ENCODE data around the gene LIPK. TPM values are rescaled to one million over a fixed set of nuclear protein-coding genes. Genes with fewer than 3 reads are reported as not detected.
"Not testable (repeated sequence)": the region's sequence is repeated elsewhere in the genome, so short reads cannot be mapped to it uniquely, and the experiment has no call there.

The LIPK gene
- total RNA-seq, 4 donors from 2014 or later = 1.9 to 3.3 (median 2.4) TPM; not detected in 1

DNA sequence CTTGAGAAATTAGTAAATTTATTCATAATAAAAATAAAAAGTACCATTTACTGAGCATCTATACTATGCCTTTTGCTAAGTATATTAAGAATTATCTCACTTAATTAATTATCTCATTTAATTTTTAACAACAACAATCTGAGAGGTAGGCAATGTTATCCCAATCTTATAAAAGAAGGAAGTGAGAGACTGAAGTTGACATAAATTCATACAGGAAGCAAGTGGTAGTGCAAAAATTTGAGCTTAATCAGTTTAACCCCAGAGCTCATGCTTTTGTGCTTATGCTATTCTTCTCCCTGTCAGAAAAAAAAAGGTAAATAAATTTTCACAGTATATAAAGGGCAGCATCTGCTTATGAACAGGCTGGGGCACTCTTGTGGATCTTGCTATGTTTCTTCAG, 44.5 kb upstream of the LIPK start:
- TF ChIP-seq, protein P1, sequence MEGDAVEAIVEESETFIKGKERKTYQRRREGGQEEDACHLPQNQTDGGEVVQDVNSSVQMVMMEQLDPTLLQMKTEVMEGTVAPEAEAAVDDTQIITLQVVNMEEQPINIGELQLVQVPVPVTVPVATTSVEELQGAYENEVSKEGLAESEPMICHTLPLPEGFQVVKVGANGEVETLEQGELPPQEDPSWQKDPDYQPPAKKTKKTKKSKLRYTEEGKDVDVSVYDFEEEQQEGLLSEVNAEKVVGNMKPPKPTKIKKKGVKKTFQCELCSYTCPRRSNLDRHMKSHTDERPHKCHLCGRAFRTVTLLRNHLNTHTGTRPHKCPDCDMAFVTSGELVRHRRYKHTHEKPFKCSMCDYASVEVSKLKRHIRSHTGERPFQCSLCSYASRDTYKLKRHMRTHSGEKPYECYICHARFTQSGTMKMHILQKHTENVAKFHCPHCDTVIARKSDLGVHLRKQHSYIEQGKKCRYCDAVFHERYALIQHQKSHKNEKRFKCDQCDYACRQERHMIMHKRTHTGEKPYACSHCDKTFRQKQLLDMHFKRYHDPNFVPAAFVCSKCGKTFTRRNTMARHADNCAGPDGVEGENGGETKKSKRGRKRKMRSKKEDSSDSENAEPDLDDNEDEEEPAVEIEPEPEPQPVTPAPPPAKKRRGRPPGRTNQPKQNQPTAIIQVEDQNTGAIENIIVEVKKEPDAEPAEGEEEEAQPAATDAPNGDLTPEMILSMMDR (IDR thresholded peaks at IDR 0.05) = no peak
- TF ChIP-seq POLR2A (IDR thresholded peaks at IDR 0.05) = no peak

DNA sequence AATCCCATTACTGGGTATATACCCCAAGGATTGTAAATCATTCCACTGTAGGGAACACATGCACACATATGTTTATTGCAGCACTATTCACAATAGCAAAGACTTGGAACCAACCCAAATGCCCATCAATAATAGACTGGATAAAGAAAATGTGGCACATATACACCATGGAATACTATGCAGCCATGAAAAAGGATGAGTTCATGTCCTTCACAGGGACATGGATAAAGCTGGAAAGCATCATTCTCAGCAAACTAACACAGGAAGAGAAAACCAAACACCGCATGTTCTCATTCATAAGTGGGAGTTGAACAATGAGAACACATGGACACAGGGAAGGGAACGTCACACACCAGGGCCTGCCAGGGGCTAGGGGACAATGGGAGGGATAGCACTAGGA, 42.9 kb upstream of the LIPK start:
- H3K36me3 ChIP-seq; H3K27me3 ChIP-seq; H3K4me1 ChIP-seq; H3K9me3 ChIP-seq; H3K4me3 ChIP-seq; intact Hi-C loops (cut with DNase I); DNase-seq; H3K27ac ChIP-seq: not testable (repeated sequence)
- WGBS, 2 donors = 90 to 91% methylated on average over 2 of the region's 2 CpGs

More for the DNA sequence above, 44.5 kb upstream of the LIPK start:
- Histone ChIP-seq H3K9me3 (no peaks in the 10 kb centered on the region), H3K36me3 (no peaks in the 10 kb centered on the region), H3K27me3 (no peaks in the 10 kb centered on the region), H3K27ac (no peak overlapping the region), H3K4me1 (no peaks in the 10 kb centered on the region), H3K4me3 (no peak overlapping the region)
- no peak for DNase-seq
- intact Hi-C loops (cut with DNase I) = no loop called here

DNA sequence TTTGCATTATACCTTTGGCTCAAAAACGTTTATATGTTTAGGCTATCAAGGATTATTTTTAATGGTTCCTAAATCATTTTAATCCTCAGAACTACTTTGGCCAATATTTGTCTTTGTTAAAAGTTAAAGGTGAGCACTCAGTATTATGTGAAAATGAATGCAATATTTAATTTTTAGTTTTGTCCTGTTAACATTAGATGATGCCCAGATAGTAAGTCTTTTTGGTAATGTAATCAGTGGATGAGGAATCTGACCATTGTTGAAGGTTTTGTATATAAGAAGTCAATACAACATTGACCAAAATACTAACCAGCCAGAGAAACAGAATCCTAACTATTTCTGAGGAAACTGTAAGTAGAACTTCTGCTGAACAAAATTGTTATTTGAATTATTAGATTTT, 41.9 kb upstream of the LIPK start, which contains the start of gene LIPF:
TSS of gene LIPF (plus strand) at position 301 of the 400 bp plus-strand sequence. CDS start 2,856 bp downstream, outside the sequence.
- Histone ChIP-seq H3K9me3 (no peaks in the 10 kb centered on the region), H3K4me3 (no peak within 1 kb of the TSS), H3K36me3 (no peaks in the 10 kb centered on the region), H3K27ac (no peak within 1 kb of the TSS), H3K27me3 (no peaks in the 10 kb centered on the region), H3K4me1 (no peaks in the 10 kb centered on the region)
- 13 to 19% methylated on average over 1 of the region's 1 CpG for WGBS, 2 donors
- TF ChIP-seq, protein P1 (IDR thresholded peaks at IDR 0.05) = no peak
- TF ChIP-seq POLR2A (IDR thresholded peaks at IDR 0.05) = no peak
- intact Hi-C loops (cut with DNase I) = no loop called here
- DNase-seq = no peak

DNA sequence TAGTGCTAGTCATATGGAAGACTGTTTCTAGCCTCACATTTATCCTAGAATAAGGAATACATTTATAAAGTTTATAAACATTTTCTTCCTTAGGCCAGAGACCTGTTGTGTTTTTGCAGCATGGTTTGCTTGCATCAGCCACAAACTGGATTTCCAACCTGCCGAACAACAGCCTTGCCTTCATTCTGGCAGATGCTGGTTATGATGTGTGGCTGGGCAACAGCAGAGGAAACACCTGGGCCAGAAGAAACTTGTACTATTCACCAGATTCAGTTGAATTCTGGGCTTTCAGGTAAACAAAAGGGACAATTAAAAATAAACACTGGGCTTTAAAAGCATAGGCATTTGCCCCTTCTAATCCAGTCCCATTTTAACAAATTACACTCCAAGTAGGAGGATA, 37.6 kb upstream of the LIPK start:
- TF ChIP-seq, protein P1 (IDR thresholded peaks at IDR 0.05) = no peak
- TF ChIP-seq POLR2A (IDR thresholded peaks at IDR 0.05) = no peak
- no peaks in the 10 kb centered on the region for H3K36me3 ChIP-seq
- no peaks in the 10 kb centered on the region for H3K27me3 ChIP-seq
- H3K4me1 ChIP-seq = no peaks in the 10 kb centered on the region
- DNase-seq = no peak
- intact Hi-C loops (cut with DNase I) = no loop called here
- 69 to 88% methylated on average over 1 of the region's 1 CpG for WGBS, 2 donors
- H3K4me3 ChIP-seq = no peak overlapping the region
- no peak overlapping the region for H3K27ac ChIP-seq
- no peaks in the 10 kb centered on the region for H3K9me3 ChIP-seq

DNA sequence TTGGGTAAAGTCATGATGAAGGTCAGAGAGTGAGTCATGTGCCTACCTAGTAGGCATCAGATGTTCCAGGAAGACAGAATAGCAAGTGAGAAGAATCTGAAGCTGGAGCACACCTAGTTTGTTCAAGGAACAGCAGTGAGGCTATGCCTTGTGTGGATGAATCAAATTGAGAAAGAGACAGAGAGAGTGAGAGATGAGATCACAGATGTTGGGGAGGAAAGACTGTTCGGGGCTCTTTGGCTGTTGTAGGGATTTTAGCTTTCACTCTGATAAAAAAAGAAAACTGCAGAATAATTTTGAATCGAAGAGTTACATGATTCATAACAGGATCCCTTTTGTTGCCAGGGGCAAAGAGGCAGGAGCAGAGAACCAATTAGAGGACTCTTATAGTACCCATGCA, 35.6 kb upstream of the LIPK start:
- H3K36me3 ChIP-seq = no peaks in the 10 kb centered on the region
- intact Hi-C loops (cut with DNase I) = no loop called here
- no peak overlapping the region for H3K27ac ChIP-seq
- TF ChIP-seq POLR2A (IDR thresholded peaks at IDR 0.05) = no peak
- TF ChIP-seq, protein P1 (IDR thresholded peaks at IDR 0.05) = no peak
- no peak for DNase-seq
- no peaks in the 10 kb centered on the region for H3K9me3 ChIP-seq
- WGBS, 2 donors = 58 to 64% methylated on average over 2 of the region's 2 CpGs
- no peaks in the 10 kb centered on the region for H3K4me1 ChIP-seq
- H3K27me3 ChIP-seq = no peaks in the 10 kb centered on the region
- no peak overlapping the region for H3K4me3 ChIP-seq

DNA sequence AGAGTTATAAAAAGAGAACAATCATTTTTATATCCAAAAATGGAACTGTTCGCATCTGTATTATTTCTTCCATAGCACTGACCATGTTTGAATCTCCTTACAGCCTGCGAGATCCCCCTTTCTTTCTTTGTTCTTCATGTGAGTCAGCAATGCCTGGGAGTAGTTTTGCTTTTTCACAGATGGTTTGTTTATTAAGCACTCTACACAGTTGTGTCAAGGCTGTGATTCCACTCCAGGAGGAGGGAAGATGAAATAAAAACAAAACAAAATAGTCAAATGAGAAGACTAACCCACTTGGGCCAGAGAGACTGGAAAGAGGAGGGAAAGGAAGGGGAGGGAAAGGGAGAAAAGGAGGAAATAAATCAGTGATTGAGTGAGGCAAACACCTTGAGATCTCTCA, 34.0 kb upstream of the LIPK start:
- intact Hi-C loops (cut with DNase I) = no loop called here
- no peak for DNase-seq
- Histone ChIP-seq H3K4me3 (no peak overlapping the region), H3K36me3 (no peaks in the 10 kb centered on the region), H3K4me1 (no peaks in the 10 kb centered on the region), H3K27me3 (no peaks in the 10 kb centered on the region), H3K27ac (no peak overlapping the region), H3K9me3 (no peaks in the 10 kb centered on the region)
- no peak for TF ChIP-seq POLR2A (IDR thresholded peaks at IDR 0.05)
- TF ChIP-seq, protein P1 (IDR thresholded peaks at IDR 0.05) = no peak
- 61 to 69% methylated on average over 2 of the region's 2 CpGs for WGBS, 2 donors

Measured in esophagus squamous epithelium (tissue), 5 donors.